Transverse colon (tissue), 4 donors: ENCODE measurements around the gene TRAM2. TPM values are rescaled to one million over a fixed set of nuclear protein-coding genes. Genes with fewer than 3 reads are reported as not detected.

Experiments
- DNase-seq: peaks from one replicate; pipeline ENCODE4 v3.0.0-alpha.2; 2019
- H3K27ac ChIP-seq, 4 donors: fragments of 200-600 bp; sonication (generic); 2 replicates each; pipeline ENCODE4 v1.5.1; 2016 to 2018; ENCODE audit warnings: inconsistent platforms in 4 of 4
- H3K27me3 ChIP-seq: fragments of 200-600 bp; sonication (generic); 2 replicates; pipeline ENCODE4 v1.5.1; 2017; ENCODE audit warnings: inconsistent platforms
- H3K36me3 ChIP-seq, 4 donors: fragments of 200-600 bp; sonication (generic); 2 replicates each; pipeline ENCODE4 v1.5.1; 2017 to 2019; ENCODE audit warnings: inconsistent platforms in 4 of 4
- H3K4me1 ChIP-seq, 4 donors: fragments of 200-600 bp; sonication (generic); 2 replicates each; pipeline ENCODE4 v1.5.1; 2017 to 2020; ENCODE audit warnings: inconsistent platforms in 4 of 4
- H3K4me3 ChIP-seq, 4 donors: fragments of 200-600 bp; sonication (generic); 1 replicate in 1 of 4; 2 replicates in 3 of 4; pipeline versions ENCODE4 v1.5.1 to v1.6.1; 2017 to 2019; ENCODE audit warnings: inconsistent platforms in 4 of 4
- H3K9me3 ChIP-seq, 2 donors: fragments of 200-600 bp; sonication (generic); 2 replicates each; pipeline ENCODE4 v1.5.1; 2017 to 2019; ENCODE audit warnings: inconsistent platforms in 2 of 2
- CTCF ChIP-seq, 5 experiments: fragments of 200-600 bp in 3 of 5; fragments of 450-650 bp in 2 of 5; sonication (generic) in 3 of 5; IDR thresholded peaks; 1 replicate in 2 of 5; 2 replicates in 3 of 5; pipeline ENCODE4 v1.5.1; 2016 to 2017; ENCODE audit warnings: antibody characterized with exemption in 5 of 5, inconsistent platforms in 3 of 5, mild to moderate bottlenecking in 2 of 5, moderate library complexity in 1 of 5
- EP300 ChIP-seq: sonication (generic); formaldehyde crosslinking; IDR thresholded peaks from one replicate; pipeline ENCODE4 v1.6.1; 2017; ENCODE audit warnings: antibody characterized with exemption, low read depth
- POLR2A ChIP-seq: fragments of 450-650 bp; IDR thresholded peaks from one replicate; pipeline ENCODE4 v1.6.1; 2016; ENCODE audit warnings: antibody characterized with exemption, mild to moderate bottlenecking, moderate library complexity
- POLR2AphosphoS5 ChIP-seq, 3 donors: sonication (generic); formaldehyde crosslinking; IDR thresholded peaks; one replicate each; pipeline ENCODE4 v1.6.1; 2016; ENCODE audit warnings: antibody characterized with exemption in 3 of 3
- WGBS, 2 donors: methylation state at CpG; one replicate each; pipeline ENCODE4 v1.1.5; 2018; ENCODE audit warnings: low coverage in 1 of 2; 5-methylcytosine and 5-hydroxymethylcytosine counted together
- in situ Hi-C, 4 donors: fragments of 200-750 bp; cut with MboI; loops; one replicate each; pipeline versions ENCODE4 v1.15.0 to v1.15.1; 2017; ENCODE audit warnings: low sequenced_read_pairs in 3 of 4, low pct_ligation_motif_present in 1 of 4, low pct_unique_long_range_greater_than_20kb in 1 of 4
- intact Hi-C: fragments of 100-400 bp; cut with DNase I; formaldehyde crosslinking; loops from one replicate; pipeline ENCODE4 v1.15.1; 2023; ENCODE audit warnings: low total_unique reads
- total RNA-seq, 4 donors: library from RNA; depleted of rRNA; stranded (reverse); fragments of >200 nt; gene quantifications; one replicate each; pipeline ENCODE4 v1.1.0, GENCODE V29; 2016

TRAM2 gene
- total RNA-seq, 4 donors from 2014 or later = 8.4 to 15.4 (median 11.7) TPM

- WGBS, 2 donors = 91 to 93% methylated on average over 3 to 6 of the region's 6 CpGs
- in situ Hi-C loops = no loop called here
- H3K27me3 ChIP-seq = no peaks in the 10 kb centered on the region
- H3K9me3 ChIP-seq = no peaks in the 10 kb centered on the region
- H3K4me1 ChIP-seq = peaks cover 21 to 84% (median 60%) of the 10 kb centered on the region in 4 donors
- peak overlapping the region in 3 of 4 donors; percentile 49 to 52 (median 50) for H3K27ac ChIP-seq
- H3K4me3 ChIP-seq = no peak overlapping the region
- no peaks in the 10 kb centered on the region for H3K36me3 ChIP-seq
- intact Hi-C loops = no loop called here
- no peak for DNase-seq
- no peak for TF ChIP-seq EP300
Measured at GRCh38 chr6:52545406-52546119, 31.3 kb downstream of the TRAM2 start.

- Histone ChIP-seq H3K9me3 (no peaks in the 10 kb centered on the region), H3K4me1 (peaks cover 18 to 84% (median 58%) of the 10 kb centered on the region in 4 donors), H3K27ac (peak overlapping the region; percentile 9 to 52 (median 50)), H3K27me3 (no peaks in the 10 kb centered on the region), H3K36me3 (no peaks in the 10 kb centered on the region), H3K4me3 (no peak overlapping the region)
- intact Hi-C loops = no loop called here
- WGBS, 2 donors = 72 to 73% methylated on average over 7 to 9 of the region's 9 CpGs
- DNase-seq = no peak
- TF ChIP-seq POLR2AphosphoS5 (IDR thresholded peaks at IDR 0.05) (no peak), POLR2A (no peak), EP300 (no peak), CTCF (IDR thresholded peaks at IDR 0.05) (no peak)
- in situ Hi-C loops = no loop called here
Measured at GRCh38 chr6:52544602-52545405, 32.1 kb downstream of the TRAM2 start.

DNA sequence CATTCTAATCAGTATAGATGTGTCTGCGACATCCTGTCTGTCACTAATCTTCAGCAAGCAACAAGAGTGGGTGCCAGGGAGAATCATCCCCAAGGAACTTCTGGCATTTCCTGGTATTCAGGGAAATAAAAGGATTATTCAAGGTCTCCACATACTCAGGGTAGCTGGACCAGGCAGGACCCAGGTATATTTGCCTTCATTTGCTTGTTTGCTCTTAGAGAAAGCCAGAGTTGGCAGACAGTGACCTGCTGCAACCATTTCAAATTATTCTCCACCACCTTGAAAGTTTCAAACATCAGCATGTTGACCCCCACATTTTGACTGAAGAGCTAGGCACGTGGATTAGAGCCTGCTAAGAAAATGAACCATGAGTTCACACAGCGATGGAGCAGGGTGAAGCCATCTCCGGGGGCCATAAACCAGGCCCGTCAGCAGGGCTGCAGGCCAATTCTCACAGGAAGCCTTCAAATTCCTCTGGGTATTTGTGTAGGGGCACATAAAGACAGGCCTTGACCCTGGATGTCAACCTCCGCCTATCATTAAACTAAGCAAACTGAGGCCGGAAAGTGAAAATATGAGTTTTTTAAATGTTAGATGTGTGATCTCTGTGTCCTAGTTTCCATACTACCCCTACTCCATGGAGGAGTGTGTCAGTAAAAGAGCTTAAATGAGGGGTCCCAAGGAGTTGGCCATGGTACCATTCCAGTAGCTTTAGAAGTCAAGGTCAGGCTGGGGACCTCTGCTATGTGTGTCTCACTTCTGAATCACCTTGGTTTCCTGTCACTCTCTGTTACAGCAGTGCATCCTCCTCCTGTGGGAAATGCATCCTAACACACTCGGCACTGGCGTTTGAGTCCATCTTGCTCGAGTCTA lies 32.9 kb downstream of the TRAM2 start:
- Histone ChIP-seq H3K4me3 (no peak overlapping the region), H3K4me1 (peaks cover 18 to 84% (median 55%) of the 10 kb centered on the region in 4 donors), H3K36me3 (no peaks in the 10 kb centered on the region), H3K9me3 (no peaks in the 10 kb centered on the region), H3K27me3 (no peaks in the 10 kb centered on the region), H3K27ac (peak overlapping the region; percentile 9 to 52 (median 50))
- intact Hi-C loops = no loop called here
- in situ Hi-C loops = no loop called here
- 63 to 100% methylated on average over 1 to 10 of the region's 10 CpGs for WGBS, 2 donors
- DNase-seq = no peak
- TF ChIP-seq POLR2A = no peak
- no peak for TF ChIP-seq CTCF (IDR thresholded peaks at IDR 0.05)
- TF ChIP-seq POLR2AphosphoS5 (IDR thresholded peaks at IDR 0.05) = no peak
- no peak for TF ChIP-seq EP300

DNA sequence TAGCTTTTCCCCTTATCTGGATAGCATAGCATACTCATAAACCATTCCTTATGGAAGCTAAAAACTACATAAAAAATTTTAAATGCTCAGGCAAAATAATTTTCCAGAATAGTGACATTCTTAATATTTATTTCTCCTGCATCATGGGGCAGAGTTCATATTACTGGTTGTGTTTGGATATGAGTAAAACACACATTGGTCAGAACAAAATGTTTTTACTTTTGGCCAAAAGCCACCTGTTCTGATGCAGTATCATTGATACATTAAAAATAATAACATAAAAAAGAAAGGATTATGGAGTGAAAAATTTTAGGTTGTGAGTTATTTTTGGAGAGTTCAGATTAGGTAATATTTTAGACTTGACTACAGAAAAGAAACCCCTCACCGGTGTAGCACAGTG lies 33.6 kb downstream of the TRAM2 start:
- H3K4me1 ChIP-seq = peaks cover 21 to 81% (median 52%) of the 10 kb centered on the region in 4 donors
- DNase-seq = no peak
- in situ Hi-C loops = no loop called here

More for the DNA sequence above, 33.6 kb downstream of the TRAM2 start:
- TF ChIP-seq POLR2A (no peak), POLR2AphosphoS5 (IDR thresholded peaks at IDR 0.05) (no peak), EP300 (no peak), CTCF (IDR thresholded peaks at IDR 0.05) (no peak)
- no peaks in the 10 kb centered on the region for H3K27me3 ChIP-seq
- no peaks in the 10 kb centered on the region for H3K36me3 ChIP-seq
- no peaks in the 10 kb centered on the region for H3K9me3 ChIP-seq
- H3K4me3 ChIP-seq = no peak overlapping the region
- H3K27ac ChIP-seq = peak overlapping the region; percentile 9 to 52 (median 50)
- 76 to 89% methylated on average over 1 of the region's 1 CpG for WGBS, 2 donors
- intact Hi-C loops = no loop called here
